Activated naive CD4-positive, alpha-beta T cell (primary cell): ENCODE results near the gene CYB5B.

Experiments
- DNase-seq, 4 experiments: peaks; one replicate each; lab custom pipeline; 2025; lab: John Stamatoyannopoulos, UW

Gene CYB5B

GRCh38 chr16:69444873-69445517 lies 20.6 kb downstream of the CYB5B start:
- no peak for DNase-seq

- DNase-seq = no peak
These were observed 24.2 kb downstream of the CYB5B start for GRCh38 chr16:69448470-69449193.

GRCh38 chr16:69451166-69451565 lies 26.7 kb downstream of the CYB5B start:
- no peak for DNase-seq

GRCh38 chr16:69453936-69454335 lies 29.5 kb downstream of the CYB5B start:
- DNase-seq = no peak

- no peak for DNase-seq
These were observed 39.5 kb downstream of the CYB5B start for GRCh38 chr16:69463876-69464275.

GRCh38 chr16:69465083-69465721 lies 40.8 kb downstream of the CYB5B start:
- no peak for DNase-seq

GRCh38 chr16:69465881-69466280 lies 41.5 kb downstream of the CYB5B start:
- no peak for DNase-seq

- DNase-seq = no peak
These were observed 42.1 kb downstream of the CYB5B start for GRCh38 chr16:69466547-69466946.

GRCh38 chr16:69467080-69467479 lies 42.7 kb downstream of the CYB5B start:
- DNase-seq = no peak

- no peak for DNase-seq
These were observed 43.2 kb downstream of the CYB5B start for GRCh38 chr16:69467531-69468204.

GRCh38 chr16:69469807-69470561 lies 45.6 kb downstream of the CYB5B start:
- no peak for DNase-seq

- no peak for DNase-seq
These were observed 46.7 kb downstream of the CYB5B start for GRCh38 chr16:69471121-69471520.

- no peak for DNase-seq
These were observed 50.0 kb downstream of the CYB5B start for GRCh38 chr16:69474408-69474807.

GRCh38 chr16:69476920-69477443 lies 52.6 kb downstream of the CYB5B start:
- DNase-seq = no peak

- no peak for DNase-seq
These were observed 53.1 kb downstream of the CYB5B start for GRCh38 chr16:69477546-69477945.

- no peak for DNase-seq
These were observed 54.3 kb downstream of the CYB5B start for GRCh38 chr16:69478685-69479084.

- no peak for DNase-seq
These were observed 55.4 kb downstream of the CYB5B start for GRCh38 chr16:69479775-69480174.

- DNase-seq = no peak
These were observed 57.5 kb downstream of the CYB5B start for GRCh38 chr16:69481901-69482341.

- DNase-seq = no peak
These were observed 58.1 kb downstream of the CYB5B start for GRCh38 chr16:69482410-69482991.

GRCh38 chr16:69483611-69484010 lies 59.2 kb downstream of the CYB5B start:
- DNase-seq = no peak

- no peak for DNase-seq
These were observed 60.9 kb downstream of the CYB5B start for GRCh38 chr16:69485361-69485760.
